MCF 10A (cell line): ENCODE measurements around the gene ADAM30. TPM values are rescaled to one million over a fixed set of nuclear protein-coding genes. Genes with fewer than 3 reads are reported as not detected.

Experiments used
- BruUV-seq: library from RNA; stranded (reverse); fragments of 400-500 nt; replicated peaks from 2 replicates; lab custom pipeline; 2021; lab: Mats Ljungman, UMichigan
- CTCF ChIA-PET: fragments of 300-600 bp; sonication (Branson Sonifier 250); formaldehyde crosslinking; extraction: SDS; loops from one replicate; lab custom pipeline; 2021; ENCODE audit warnings: antibody characterized with exemption, inconsistent platforms; lab: Yijun Ruan, JAX
- POLR2A ChIA-PET: fragments of 300-600, 350-650 bp; sonication (Branson Sonifier 250); formaldehyde crosslinking; extraction: SDS; loops from one replicate; lab custom pipeline; 2020; ENCODE audit warnings: antibody characterized with exemption, inconsistent platforms; lab: Yijun Ruan, JAX
- DNase-seq: peaks from one replicate; pipeline ENCODE4 v3.0.0-alpha.2; 2018; ENCODE audit not compliant: unreplicated experiment
- H3K27ac Mint-ChIP-seq: one replicate; pipeline ENCODE4 v1.8.0; 2022; ENCODE audit warnings: mild to moderate bottlenecking, low read depth, mixed read lengths; ENCODE audit not compliant: unreplicated experiment
- H3K27me3 Mint-ChIP-seq: one replicate; pipeline ENCODE4 v1.8.0; 2022; ENCODE audit warnings: mixed read lengths; ENCODE audit not compliant: insufficient read depth, unreplicated experiment
- H3K36me3 Mint-ChIP-seq: one replicate; pipeline ENCODE4 v1.8.0; 2022; ENCODE audit warnings: mild to moderate bottlenecking, moderate library complexity, mixed read lengths; ENCODE audit not compliant: insufficient read depth, unreplicated experiment
- H3K4me1 Mint-ChIP-seq: one replicate; pipeline ENCODE4 v1.8.0; 2022; ENCODE audit warnings: mixed read lengths; ENCODE audit not compliant: insufficient read depth, unreplicated experiment
- H3K4me3 Mint-ChIP-seq: one replicate; pipeline ENCODE4 v1.8.0; 2022; ENCODE audit warnings: mild to moderate bottlenecking, moderate library complexity, mixed read lengths; ENCODE audit not compliant: unreplicated experiment
- H3K9me3 Mint-ChIP-seq: one replicate; pipeline ENCODE4 v1.8.0; 2022; ENCODE audit warnings: mixed read lengths; ENCODE audit not compliant: unreplicated experiment
- CTCF ChIP-seq: fragments of 200-600 bp; IDR thresholded peaks from one replicate; pipeline ENCODE4 v1.8.0; 2022; ENCODE audit warnings: antibody characterized with exemption, mild to moderate bottlenecking; ENCODE audit not compliant: unreplicated experiment
- intact Hi-C: fragments of 100-400 bp; cut with micrococcal nuclease; formaldehyde crosslinking; loops from 2 replicates; pipeline ENCODE4 v1.14.1; 2022
- total RNA-seq: library from RNA; stranded (reverse); gene quantifications from 2 replicates; pipeline ENCODE4 v1.2.3, GENCODE V29; 2022

The ADAM30 gene
- total RNA-seq, 1 experiment from 2014 or later: not detected

GRCh38 chr1:119895102-119895501, 1.2 kb downstream of the ADAM30 start:
- DNase-seq: peak; percentile 17
- BruUV-seq: no TSS peak
- Mint-ChIP-seq H3K4me3 (no peak overlapping the region), H3K27ac (no peak overlapping the region), H3K27me3 (no peaks in the 10 kb centered on the region), H3K4me1 (peaks cover 7% of the 10 kb centered on the region), H3K36me3 (no peaks in the 10 kb centered on the region), H3K9me3 (no peaks in the 10 kb centered on the region)
- intact Hi-C loops: no loop called here
- TF ChIP-seq CTCF: no peak
- POLR2A ChIA-PET: no interaction called here
- CTCF ChIA-PET: no interaction called here

- no peak overlapping the region for H3K27ac Mint-ChIP-seq
- DNase-seq: no peak
- peaks cover 7% of the 10 kb centered on the region for H3K4me1 Mint-ChIP-seq
- TF ChIP-seq CTCF: no peak
- no peak overlapping the region for H3K4me3 Mint-ChIP-seq
- H3K9me3 Mint-ChIP-seq: no peaks in the 10 kb centered on the region
- no peaks in the 10 kb centered on the region for H3K27me3 Mint-ChIP-seq
- ChIA-PET POLR2A (interaction anchor here (0.6 to 0.9 kb wide), 2 partner anchors 10 to 33 kb away, joined by 3 to 4 read pairs; no protein-coding TSS in a partner anchor), CTCF (interaction anchor here (1.2 to 1.5 kb wide), 2 partner anchors 10 to 23 kb away, joined by 3 to 5 read pairs; no protein-coding TSS in a partner anchor)
- H3K36me3 Mint-ChIP-seq: no peaks in the 10 kb centered on the region
- BruUV-seq: no TSS peak
- intact Hi-C loops: no loop called here
Observed at GRCh38 chr1:119893827-119894700, 2.3 kb downstream of the ADAM30 start.

GRCh38 chr1:119893238-119893791, 3.0 kb downstream of the ADAM30 start:
- POLR2A ChIA-PET: interaction anchor here (0.9 kb wide), 1 partner anchor 10 kb away, joined by 3 read pairs; no protein-coding TSS in a partner anchor
- H3K9me3 Mint-ChIP-seq: no peaks in the 10 kb centered on the region
- no peak overlapping the region for H3K27ac Mint-ChIP-seq
- no TSS peak for BruUV-seq
- no peak overlapping the region for H3K4me3 Mint-ChIP-seq
- peaks cover 7% of the 10 kb centered on the region for H3K4me1 Mint-ChIP-seq
- TF ChIP-seq CTCF: no peak
- DNase-seq: no peak
- intact Hi-C loops: no loop called here
- no peaks in the 10 kb centered on the region for H3K27me3 Mint-ChIP-seq
- CTCF ChIA-PET: interaction anchor here (1.5 kb wide), 1 partner anchor 9 kb away, joined by 3 read pairs; no protein-coding TSS in a partner anchor
- H3K36me3 Mint-ChIP-seq: no peaks in the 10 kb centered on the region

GRCh38 chr1:119891386-119891785, 4.9 kb downstream of the ADAM30 start:
- ChIA-PET CTCF (no interaction called here), POLR2A (no interaction called here)
- no peaks in the 10 kb centered on the region for H3K36me3 Mint-ChIP-seq
- no peaks in the 10 kb centered on the region for H3K27me3 Mint-ChIP-seq
- H3K9me3 Mint-ChIP-seq: no peaks in the 10 kb centered on the region
- no peak for TF ChIP-seq CTCF
- no peak for DNase-seq
- BruUV-seq: no TSS peak
- no peak overlapping the region for H3K4me3 Mint-ChIP-seq
- H3K27ac Mint-ChIP-seq: no peak overlapping the region
- peaks cover 7% of the 10 kb centered on the region for H3K4me1 Mint-ChIP-seq
- intact Hi-C loops: no loop called here
